WTC11 (cell line): ENCODE results near the gene CRYBB1. TPM values are rescaled to one million over a fixed set of nuclear protein-coding genes. Genes with fewer than 3 reads are reported as not detected.

Source experiments
- ATAC-seq: fragments of 200-7000 bp; cut with Tn5 transposase; 2 replicates; pipeline ENCODE4 v1.10.0; 2021; ENCODE audit warnings: mild to moderate bottlenecking, moderate library complexity
- CTCF ChIA-PET: fragments of 300-600 bp; sonication (Branson Sonifier 250); formaldehyde crosslinking; loops from one replicate; lab custom pipeline; 2021; ENCODE audit warnings: antibody characterized with exemption; lab: Charles Lee
- POLR2A ChIA-PET: fragments of 350-600 bp; sonication (Branson Sonifier 250); formaldehyde crosslinking; loops from one replicate; lab custom pipeline; 2021; ENCODE audit warnings: antibody characterized with exemption; lab: Charles Lee
- DNase-seq: peaks from one replicate; pipeline ENCODE4 v3.0.0; 2021; ENCODE audit warnings: low spot score
- H3K27ac Mint-ChIP-seq: 2 replicates; pipeline ENCODE4 v1.8.0; 2021; ENCODE audit warnings: mixed read lengths
- H3K27me3 Mint-ChIP-seq: 2 replicates; pipeline ENCODE4 v1.8.0; 2021; ENCODE audit warnings: low read depth, mild to moderate bottlenecking, moderate library complexity, mixed read lengths
- H3K36me3 Mint-ChIP-seq: 2 replicates; pipeline ENCODE4 v1.8.0; 2021; ENCODE audit warnings: mixed read lengths
- H3K4me1 Mint-ChIP-seq: 2 replicates; pipeline ENCODE4 v1.8.0; 2022; ENCODE audit warnings: mixed read lengths
- H3K4me3 Mint-ChIP-seq: 2 replicates; pipeline ENCODE4 v1.8.0; 2021; ENCODE audit warnings: mild to moderate bottlenecking, moderate library complexity, mixed read lengths
- H3K9me3 Mint-ChIP-seq: 2 replicates; pipeline ENCODE4 v1.8.0; 2021; ENCODE audit warnings: mixed read lengths
- CDX4 ChIP-seq: fragments of 250-450 bp; sonication (Bioruptor Pico); IDR thresholded peaks from 2 replicates; pipeline ENCODE4 v1.9.0; 2021; ENCODE audit warnings: moderate library complexity, mild to moderate bottlenecking, inconsistent platforms, borderline replicate concordance
- ELF4 ChIP-seq: sonication (generic); formaldehyde crosslinking; IDR thresholded peaks from 2 replicates; pipeline ENCODE4 v1.8.1; 2022; ENCODE audit warnings: low read depth, mild to moderate bottlenecking, moderate library complexity, missing genetic modification reagents
- ESRRA ChIP-seq: sonication (generic); formaldehyde crosslinking; IDR thresholded peaks from 2 replicates; pipeline ENCODE4 v1.8.1; 2022; ENCODE audit warnings: mild to moderate bottlenecking, missing genetic modification reagents, borderline replicate concordance
- GABPB1 ChIP-seq: sonication (generic); formaldehyde crosslinking; IDR thresholded peaks from 2 replicates; pipeline ENCODE4 v1.8.1; 2023; ENCODE audit warnings: mild to moderate bottlenecking, missing genetic modification reagents
- JAZF1 ChIP-seq: fragments of 250-450 bp; sonication (Bioruptor Pico); IDR thresholded peaks from 2 replicates; pipeline ENCODE4 v1.9.0; 2021; ENCODE audit warnings: moderate library complexity, mild to moderate bottlenecking, inconsistent platforms
- MXD4 ChIP-seq: fragments of 250-450 bp; sonication (Bioruptor Pico); IDR thresholded peaks from 2 replicates; pipeline ENCODE4 v1.8.0; 2021; ENCODE audit warnings: mild to moderate bottlenecking, moderate library complexity, borderline replicate concordance
- USF2 ChIP-seq: sonication (generic); formaldehyde crosslinking; IDR thresholded peaks from 2 replicates; pipeline ENCODE4 v1.8.1; 2023; ENCODE audit warnings: mild to moderate bottlenecking, missing genetic modification reagents, moderate library complexity
- ZBTB21 ChIP-seq: sonication (generic); formaldehyde crosslinking; IDR thresholded peaks from 2 replicates; pipeline ENCODE4 v1.8.1; 2023; ENCODE audit warnings: mild to moderate bottlenecking, missing genetic modification reagents, borderline replicate concordance
- ZNF396 ChIP-seq: fragments of 250-450 bp; sonication (Bioruptor Pico); IDR thresholded peaks from 2 replicates; pipeline ENCODE4 v1.8.0; 2021; ENCODE audit warnings: mild to moderate bottlenecking, moderate library complexity, borderline replicate concordance
- ZNF416 ChIP-seq: fragments of 250-450 bp; sonication (Bioruptor Pico); IDR thresholded peaks from 2 replicates; pipeline ENCODE4 v1.9.0; 2021; ENCODE audit warnings: mild to moderate bottlenecking, inconsistent platforms
- microRNA-seq: library from miRNA; unstranded; fragments of <30 nt; microRNA quantifications from one replicate; pipeline ENCODE4 v1.2.0, GENCODE V29; 2022; ENCODE audit warnings: borderline number of aligned reads
- total RNA-seq: library from RNA; stranded (reverse); gene quantifications from 3 replicates; pipeline ENCODE4 v1.2.3, GENCODE V29; 2021

CRYBB1 gene
- total RNA-seq, 1 experiment from 2014 or later: 4.0 TPM

GRCh38 chr22:26550498-26551033 lies 67.3 kb downstream of the CRYBB1 start:
- H3K9me3 Mint-ChIP-seq: no peaks in the 10 kb centered on the region
- H3K27me3 Mint-ChIP-seq: no peaks in the 10 kb centered on the region; the same call in 1 of the 2 replicates
- no peak for ATAC-seq
- H3K27ac Mint-ChIP-seq: peak overlapping the region; percentile 84
- no peak for TF ChIP-seq JAZF1 (CRISPR knock-in tag)
- no peak for TF ChIP-seq ZBTB21 (CRISPR knock-in tag)
- peak; percentile 39; the same call in 1 of the 2 replicates for TF ChIP-seq USF2 (CRISPR knock-in tag)
- no peak for TF ChIP-seq CDX4
- TF ChIP-seq ESRRA: no peak
- no peak for TF ChIP-seq ELF4
- TF ChIP-seq MXD4 (CRISPR knock-in tag): no peak
- TF ChIP-seq ZNF416 (CRISPR knock-in tag): no peak
- TF ChIP-seq ZNF396 (CRISPR knock-in tag): no peak
- H3K36me3 Mint-ChIP-seq: peaks cover 7% of the 10 kb centered on the region; the same call in 1 of the 2 replicates
- H3K4me1 Mint-ChIP-seq: peaks cover 68% of the 10 kb centered on the region
- CTCF ChIA-PET: interaction anchor here (1.0 to 2.2 kb wide), 4 partner anchors 9 to 115 kb away, joined by 4 to 6 read pairs (median 6); no protein-coding TSS in a partner anchor
- POLR2A ChIA-PET: interaction anchor here (0.6 kb wide), 1 partner anchor 231 kb away, joined by 3 read pairs; no protein-coding TSS in a partner anchor
- no peak overlapping the region for H3K4me3 Mint-ChIP-seq
- DNase-seq: no peak

GRCh38 chr22:26549902-26550497 lies 67.8 kb downstream of the CRYBB1 start:
- POLR2A ChIA-PET: interaction anchor here (0.6 kb wide), 1 partner anchor 231 kb away, joined by 3 read pairs; no protein-coding TSS in a partner anchor

More at GRCh38 chr22:26549902-26550497, 67.8 kb downstream of the CRYBB1 start:
- CTCF ChIA-PET: interaction anchor here (2.1 to 2.2 kb wide), 2 partner anchors 47 to 115 kb away, joined by 5 to 6 read pairs; no protein-coding TSS in a partner anchor
- no peaks in the 10 kb centered on the region; the same call in 1 of the 2 replicates for H3K27me3 Mint-ChIP-seq
- peaks cover 7% of the 10 kb centered on the region; the same call in 1 of the 2 replicates for H3K36me3 Mint-ChIP-seq
- H3K9me3 Mint-ChIP-seq: no peaks in the 10 kb centered on the region
- H3K4me1 Mint-ChIP-seq: peaks cover 62% of the 10 kb centered on the region
- no peak for ATAC-seq
- H3K27ac Mint-ChIP-seq: peak overlapping the region; percentile 20
- DNase-seq: no peak
- no peak for TF ChIP-seq GABPB1 (CRISPR knock-in tag)
- no peak overlapping the region for H3K4me3 Mint-ChIP-seq

Small RNAs within 50 kb of the gene (microRNA-seq; reads per million reads assigned to microRNA genes)
- gene MIR548J: 12.2 reads per million, percentile 30 among the genes with 10 or more reads in this experiment

Other genes starting within 250 kb of the CRYBB1 start
- 7.1 to 8.1 TPM (median 8.0 TPM) in 3 replicates for gene ASPHD2, start 188.8 kb downstream of the CRYBB1 start, total RNA-seq
- gene HPS4, start 134.2 kb downstream of the CRYBB1 start, total RNA-seq: 41.1 to 48.1 TPM (median 42.7 TPM) in 3 replicates
- gene SRRD, start 134.2 kb downstream of the CRYBB1 start, total RNA-seq: 20.0 to 25.1 TPM (median 22.9 TPM) in 3 replicates
- gene TFIP11, start 105.6 kb downstream of the CRYBB1 start, total RNA-seq: 24.6 to 26.9 TPM (median 25.7 TPM) in 3 replicates
- gene TPST2, start 27.9 kb downstream of the CRYBB1 start, total RNA-seq: 57.6 to 84.2 TPM (median 75.0 TPM) in 3 replicates
- gene CRYBA4, start 3.9 kb upstream of the CRYBB1 start, total RNA-seq: 0.53 to 1.1 TPM (median 0.81 TPM) in 3 replicates
- gene MIAT, start 39.6 kb upstream of the CRYBB1 start, total RNA-seq: 50.7 to 61.6 TPM (median 58.2 TPM) in 3 replicates